Neural progenitor cell (in vitro differentiated cells): ENCODE data around the gene AP4E1. TPM values are rescaled to one million over a fixed set of nuclear protein-coding genes. Genes with fewer than 3 reads are reported as not detected.
"Not testable (repeated sequence)": the region's sequence is repeated elsewhere in the genome, so short reads cannot be mapped to it uniquely, and the experiment has no call there.

Experiments
- DNase-seq: peaks from one replicate; pipeline ENCODE4 v3.0.0-alpha.2; 2016; ENCODE audit warnings: low spot score
- H2AFZ ChIP-seq: fragments of 200-600 bp; sonication (generic); replicated peaks from 2 replicates; pipeline ENCODE4 v1.6.1; 2016; ENCODE audit warnings: antibody characterized with exemption
- H3F3A ChIP-seq: fragments of 200-600 bp; sonication (generic); 2 replicates; pipeline ENCODE4 v1.6.1; 2016; ENCODE audit warnings: antibody characterized with exemption, low read depth
- H3K27ac ChIP-seq: fragments of 200-600 bp; sonication (generic); 2 replicates; pipeline ENCODE4 v1.5.1; 2016; ENCODE audit warnings: mild to moderate bottlenecking
- H3K27me3 ChIP-seq: fragments of 200-600 bp; sonication (generic); 2 replicates; pipeline ENCODE4 v1.6.1; 2016; ENCODE audit warnings: mild to moderate bottlenecking, moderate library complexity
- H3K36me3 ChIP-seq: fragments of 200-600 bp; sonication (generic); 2 replicates; pipeline ENCODE4 v1.5.1; 2016
- H3K4me1 ChIP-seq: fragments of 200-600 bp; sonication (generic); 2 replicates; pipeline ENCODE4 v1.6.1; 2016; ENCODE audit warnings: mixed run types
- H3K4me2 ChIP-seq: fragments of 200-600 bp; sonication (generic); 2 replicates; pipeline ENCODE4 v1.6.1; 2016
- H3K4me3 ChIP-seq: fragments of 200-600 bp; sonication (generic); 2 replicates; pipeline ENCODE4 v1.5.1; 2016
- H3K79me2 ChIP-seq: fragments of 200-600 bp; sonication (generic); 2 replicates; pipeline ENCODE4 v1.6.1; 2016; ENCODE audit warnings: low read depth
- H3K9ac ChIP-seq: fragments of 200-600 bp; sonication (generic); 2 replicates; pipeline ENCODE4 v1.6.1; 2016
- H3K9me3 ChIP-seq: fragments of 200-600 bp; sonication (generic); 2 replicates; pipeline ENCODE4 v1.5.1; 2016; ENCODE audit warnings: low read depth
- H4K20me1 ChIP-seq: fragments of 200-600 bp; sonication (generic); 2 replicates; pipeline ENCODE4 v1.6.1; 2016; ENCODE audit warnings: low read depth
- H3K27ac Mint-ChIP-seq: 3 replicates; pipeline ENCODE4 v1.8.0; 2021; ENCODE audit warnings: mixed read lengths
- H3K27me3 Mint-ChIP-seq: 2 replicates; pipeline ENCODE4 v1.8.0; 2022; ENCODE audit warnings: low read depth, mild to moderate bottlenecking, inconsistent platforms, moderate library complexity, mixed read lengths; ENCODE audit not compliant: insufficient read depth
- H3K36me3 Mint-ChIP-seq: 3 replicates; pipeline ENCODE4 v1.8.0; 2021; ENCODE audit warnings: mixed read lengths
- H3K4me1 Mint-ChIP-seq: 3 replicates; pipeline ENCODE4 v1.8.0; 2021; ENCODE audit warnings: mixed read lengths
- H3K4me3 Mint-ChIP-seq: 3 replicates; pipeline ENCODE4 v1.8.0; 2021; ENCODE audit warnings: mild to moderate bottlenecking, moderate library complexity, mixed read lengths
- H3K9me3 Mint-ChIP-seq: 3 replicates; pipeline ENCODE4 v1.8.0; 2020; ENCODE audit warnings: mixed read lengths
- CTCF ChIP-seq: fragments of 200-600 bp; sonication (generic); IDR thresholded peaks from 2 replicates; pipeline ENCODE4 v1.5.1; 2017; ENCODE audit warnings: antibody characterized with exemption, mild to moderate bottlenecking
- EZH2 ChIP-seq: fragments of 200-600 bp; sonication (generic); IDR thresholded peaks from 2 replicates; pipeline ENCODE4 v1.6.1; 2017; ENCODE audit warnings: antibody characterized with exemption, mild to moderate bottlenecking, moderate library complexity
- EZH2phosphoT487 ChIP-seq: fragments of 200-600 bp; sonication (generic); IDR thresholded peaks from 2 replicates; pipeline ENCODE4 v1.6.1; 2017; ENCODE audit warnings: antibody characterized with exemption
- total RNA-seq: library from RNA; depleted of rRNA; stranded (reverse); fragments of >200 nt; gene quantifications from 2 replicates; pipeline ENCODE4 v1.2.3, GENCODE V29; 2015; ENCODE audit warnings: low replicate concordance

Gene AP4E1
- total RNA-seq, 1 donor from 2014 or later, result 14.0 TPM

- Histone ChIP-seq H3K4me1 (no peaks in the 10 kb centered on the region), H3K27me3 (no peaks in the 10 kb centered on the region), H4K20me1 (no peaks in the 10 kb centered on the region), H3K9me3 (no peaks in the 10 kb centered on the region), H3K4me2 (peak overlapping the region; percentile 90), H3K79me2 (peaks cover 23% of the 10 kb centered on the region), H3K27ac (no peak overlapping the region), H2AFZ (peak overlapping the region; percentile 98), H3K36me3 (peaks cover under 1% of the 10 kb centered on the region), H3K9ac (peak overlapping the region; percentile 82), H3F3A (peaks cover 5% of the 10 kb centered on the region), H3K4me3 (peak overlapping the region; percentile 91)
- TF ChIP-seq EZH2, result no peak
- Mint-ChIP-seq H3K36me3 (peaks cover 6% of the 10 kb centered on the region), H3K4me3 (peak overlapping the region; percentile 94), H3K9me3 (no peaks in the 10 kb centered on the region), H3K27ac (peak overlapping the region; percentile 95), H3K27me3 (peaks cover 2% of the 10 kb centered on the region), H3K4me1 (peaks cover 18% of the 10 kb centered on the region)
- no peak for DNase-seq
Observed at GRCh38 chr15:50906954-50907600, 1.4 kb upstream of the AP4E1 start.

- TF ChIP-seq CTCF, result no peak
- Histone ChIP-seq H3F3A (peaks cover 5% of the 10 kb centered on the region), H3K4me1 (no peaks in the 10 kb centered on the region), H3K9ac (peak overlapping the region; percentile 82), H3K4me3 (peak overlapping the region; percentile 91), H2AFZ (peak overlapping the region; percentile 98), H3K79me2 (peaks cover 23% of the 10 kb centered on the region), H3K4me2 (peak overlapping the region; percentile 90), H3K9me3 (no peaks in the 10 kb centered on the region), H3K36me3 (peaks cover 3% of the 10 kb centered on the region), H3K27me3 (no peaks in the 10 kb centered on the region), H3K27ac (peak overlapping the region; percentile 65), H4K20me1 (no peaks in the 10 kb centered on the region)
- DNase-seq, result peak; percentile 71
- H3K4me3 Mint-ChIP-seq, result peak overlapping the region; percentile 94
- H3K27me3 Mint-ChIP-seq, result peaks cover 2% of the 10 kb centered on the region
- no peaks in the 10 kb centered on the region for H3K9me3 Mint-ChIP-seq
- peaks cover 18% of the 10 kb centered on the region for H3K4me1 Mint-ChIP-seq
- peaks cover 4% of the 10 kb centered on the region for H3K36me3 Mint-ChIP-seq
- peak overlapping the region; percentile 95 for H3K27ac Mint-ChIP-seq
Observed at GRCh38 chr15:50907601-50908208, 778 bp upstream of the AP4E1 start.

- Histone ChIP-seq H3F3A (peaks cover 5% of the 10 kb centered on the region), H3K27me3 (no peaks in the 10 kb centered on the region), H3K4me3 (peak overlapping the region; percentile 91), H3K9ac (peak overlapping the region; percentile 51), H4K20me1 (no peaks in the 10 kb centered on the region), H3K79me2 (peaks cover 23% of the 10 kb centered on the region), H3K36me3 (peaks cover 3% of the 10 kb centered on the region), H3K9me3 (no peaks in the 10 kb centered on the region), H3K27ac (no peak overlapping the region), H3K4me1 (no peaks in the 10 kb centered on the region), H3K4me2 (peak overlapping the region; percentile 90), H2AFZ (peak overlapping the region; percentile 98)
- DNase-seq, result peak; percentile 69
- no peaks in the 10 kb centered on the region for H3K9me3 Mint-ChIP-seq
- TF ChIP-seq EZH2 (no peak), EZH2phosphoT487 (no peak), CTCF (no peak)
- peak overlapping the region; percentile 94 for H3K4me3 Mint-ChIP-seq
- H3K27ac Mint-ChIP-seq, result peak overlapping the region; percentile 64
- peaks cover 2% of the 10 kb centered on the region for H3K27me3 Mint-ChIP-seq
- peaks cover 3% of the 10 kb centered on the region for H3K36me3 Mint-ChIP-seq
- H3K4me1 Mint-ChIP-seq, result peaks cover 18% of the 10 kb centered on the region
Observed at GRCh38 chr15:50909010-50909317, 481 bp downstream of the AP4E1 start.

- H3K9me3 Mint-ChIP-seq, H3K4me1 ChIP-seq, H3K27me3 Mint-ChIP-seq, DNase-seq, H3K4me2 ChIP-seq, H3K9me3 ChIP-seq, H3K9ac ChIP-seq, H3K27me3 ChIP-seq, H2AFZ ChIP-seq, H3F3A ChIP-seq, H3K27ac Mint-ChIP-seq, H3K27ac ChIP-seq, H4K20me1 ChIP-seq, H3K36me3 Mint-ChIP-seq, H3K36me3 ChIP-seq, H3K4me3 ChIP-seq: not testable (repeated sequence)
- Mint-ChIP-seq H3K4me1 (peaks cover 18% of the 10 kb centered on the region), H3K4me3 (peak overlapping the region; percentile 94)
- H3K79me2 ChIP-seq, result peaks cover 23% of the 10 kb centered on the region
Observed at GRCh38 chr15:50910426-50910795, 1.9 kb downstream of the AP4E1 start.
